ENCODE results near the gene PTPN6.
A peak's percentile ranks its signal among the peaks of the same experiment; 100 is the strongest.

The PTPN6 gene

DNA sequence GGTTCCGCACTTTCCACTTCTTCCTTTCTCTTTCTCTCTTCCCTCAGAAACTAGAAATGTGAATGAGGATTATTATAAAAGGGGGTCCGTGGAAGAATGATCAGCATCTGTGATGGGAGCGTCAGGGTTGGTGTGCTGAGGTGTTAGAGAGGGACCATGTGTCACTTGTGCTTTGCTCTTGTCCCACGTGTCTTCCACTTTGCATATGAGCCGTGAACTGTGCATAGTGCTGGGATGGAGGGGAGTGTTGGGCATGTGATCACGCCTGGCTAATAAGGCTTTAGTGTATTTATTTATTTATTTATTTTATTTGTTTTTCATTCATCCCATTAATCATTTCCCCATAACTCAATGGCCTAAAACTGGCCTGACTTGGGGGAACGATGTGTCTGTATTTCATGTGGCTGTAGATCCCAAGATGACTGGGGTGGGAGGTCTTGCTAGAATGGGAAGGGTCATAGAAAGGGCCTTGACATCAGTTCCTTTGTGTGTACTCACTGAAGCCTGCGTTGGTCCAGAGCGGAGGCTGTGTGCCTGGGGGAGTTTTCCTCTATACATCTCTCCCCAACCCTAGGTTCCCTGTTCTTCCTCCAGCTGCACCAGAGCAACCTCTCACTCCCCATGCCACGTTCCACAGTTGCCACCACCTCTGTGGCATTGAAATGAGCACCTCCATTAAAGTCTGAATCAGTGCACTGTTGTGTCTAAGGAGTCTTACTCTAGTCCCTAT is 28.0 kb upstream of the PTPN6 start:
- DNase-seq (ENCODE audit: low spot score) = no peak

DNA sequence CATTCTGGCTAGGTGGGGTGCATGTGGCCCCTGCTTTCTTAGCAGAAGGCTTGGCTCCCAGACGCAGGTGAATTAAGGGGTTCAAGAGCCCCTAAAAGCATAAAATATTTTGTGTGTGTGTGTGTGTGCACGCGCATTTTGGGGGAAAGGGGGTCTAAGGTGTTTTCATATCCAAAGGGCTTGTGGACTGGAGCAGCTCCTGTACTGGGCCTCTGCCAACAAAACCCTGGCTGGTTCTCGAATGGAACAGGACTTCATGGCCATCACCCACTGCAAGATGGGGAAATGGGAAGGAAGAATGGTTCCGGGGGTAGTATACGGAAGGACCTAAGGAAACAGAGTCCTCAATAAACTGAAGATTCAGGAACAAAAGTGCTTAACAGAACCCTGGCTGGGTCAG is 27.3 kb upstream of the PTPN6 start:
- no peak for DNase-seq (ENCODE audit: low spot score)

- no peak for DNase-seq (ENCODE audit: low spot score)
Observed at GRCh38 chr12:6925239-6925539, 26.0 kb upstream of the PTPN6 start.

DNA sequence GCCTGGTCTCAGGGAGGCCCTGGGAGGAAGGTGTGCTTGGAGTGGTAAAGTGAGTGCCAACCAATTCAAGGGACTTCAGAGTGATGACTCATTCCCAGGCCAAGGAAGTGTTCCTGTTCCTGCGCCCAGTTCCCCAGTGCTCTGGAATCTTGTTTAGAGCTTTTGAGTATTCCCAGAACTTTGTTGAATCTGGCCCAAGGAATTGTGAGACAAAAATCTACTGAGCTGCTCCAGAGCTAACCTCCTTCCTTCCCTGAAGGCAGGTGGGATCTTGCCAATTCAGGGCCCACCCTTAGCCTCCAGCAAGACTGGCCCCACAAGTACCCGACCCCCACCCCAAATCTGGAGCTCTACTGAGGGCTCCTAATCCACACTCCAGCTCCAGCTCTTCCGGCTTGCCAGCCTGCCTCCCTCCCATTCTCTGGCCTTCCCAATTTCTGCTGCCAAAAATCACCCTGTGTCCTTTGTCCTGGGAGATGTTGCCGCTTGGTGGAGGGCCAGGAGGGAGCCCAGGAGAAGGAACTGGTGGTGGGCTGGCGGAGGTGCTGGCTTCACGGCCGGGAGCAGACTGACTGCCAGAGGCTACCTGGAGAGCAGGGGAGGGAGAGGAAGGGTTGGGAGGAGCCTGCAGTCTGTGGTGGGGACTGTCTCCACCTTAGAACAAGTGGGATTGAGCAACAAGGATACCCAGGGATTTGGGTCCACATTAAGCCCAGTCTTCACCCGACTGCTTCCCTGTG is 25.4 kb upstream of the PTPN6 start:
- peak; percentile 71 for DNase-seq (ENCODE audit: low spot score)

- DNase-seq (ENCODE audit: low spot score) = peak; percentile 84
Observed at GRCh38 chr12:6927379-6928021, 23.7 kb upstream of the PTPN6 start, which contains the start of gene ATN1. ATN1 (plus strand) TSS chr12:6927959; CDS start chr12:6934002, 6,043 bp downstream.

GRCh38 chr12:6928022-6928702 is 23.0 kb upstream of the PTPN6 start:
- peak; percentile 47 for DNase-seq (ENCODE audit: low spot score)

DNA sequence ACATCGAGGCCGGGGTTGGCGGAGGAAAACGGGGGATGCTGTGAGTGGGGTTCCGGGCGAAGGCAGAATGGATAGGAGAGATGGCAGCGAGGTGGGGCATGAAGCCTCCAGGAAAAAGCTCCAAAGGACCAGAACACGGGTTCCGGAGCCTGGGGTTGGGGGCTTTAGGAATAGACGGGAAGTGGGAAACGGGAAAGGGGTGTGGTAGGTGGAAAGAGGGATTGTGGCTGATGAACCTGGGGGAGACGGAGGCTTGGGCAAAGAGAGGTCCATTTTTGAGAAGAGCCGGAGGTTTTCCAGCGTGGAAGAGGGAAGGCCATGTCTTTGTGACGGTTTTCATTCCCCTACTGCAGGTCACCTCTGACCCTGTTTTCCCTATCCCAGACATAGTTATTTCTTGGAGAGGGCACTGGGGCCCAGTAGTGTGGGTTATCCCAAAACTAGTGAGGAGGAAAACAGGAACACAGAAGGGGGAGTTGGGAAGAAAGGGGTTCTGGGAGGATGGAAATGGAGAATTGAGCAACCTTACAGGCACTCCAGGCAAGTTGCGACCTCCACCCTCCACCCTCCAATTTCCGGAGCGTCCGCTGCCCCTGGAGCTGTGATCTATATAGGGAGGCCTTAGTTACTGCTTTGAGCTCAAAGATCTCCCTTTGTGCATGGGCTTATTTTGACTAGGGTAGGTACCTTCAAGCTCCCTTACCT is 22.3 kb upstream of the PTPN6 start:
- DNase-seq (ENCODE audit: low spot score) = no peak

- DNase-seq (ENCODE audit: low spot score) = no peak
Observed at GRCh38 chr12:6929466-6930452, 21.4 kb upstream of the PTPN6 start.

DNA sequence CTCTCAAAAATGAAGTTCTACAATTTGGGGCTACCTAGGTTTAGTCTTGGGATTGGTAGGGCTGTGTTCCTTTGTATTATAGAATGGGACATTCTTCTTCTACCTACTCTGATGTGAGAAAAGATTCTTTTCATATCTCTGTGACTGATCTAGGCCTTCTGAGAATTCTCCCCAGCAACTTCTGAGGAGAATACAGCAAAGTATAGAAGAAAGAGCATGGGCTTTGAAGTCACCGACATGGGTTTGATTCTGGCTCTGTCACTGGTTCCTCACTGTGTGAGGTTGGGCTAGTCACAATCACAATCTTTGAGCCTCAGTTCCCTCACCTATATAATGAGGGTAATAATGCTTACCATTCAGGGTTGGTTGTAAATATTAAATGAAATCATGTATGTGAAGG is 18.4 kb upstream of the PTPN6 start:
- no peak for DNase-seq (ENCODE audit: low spot score)

DNA sequence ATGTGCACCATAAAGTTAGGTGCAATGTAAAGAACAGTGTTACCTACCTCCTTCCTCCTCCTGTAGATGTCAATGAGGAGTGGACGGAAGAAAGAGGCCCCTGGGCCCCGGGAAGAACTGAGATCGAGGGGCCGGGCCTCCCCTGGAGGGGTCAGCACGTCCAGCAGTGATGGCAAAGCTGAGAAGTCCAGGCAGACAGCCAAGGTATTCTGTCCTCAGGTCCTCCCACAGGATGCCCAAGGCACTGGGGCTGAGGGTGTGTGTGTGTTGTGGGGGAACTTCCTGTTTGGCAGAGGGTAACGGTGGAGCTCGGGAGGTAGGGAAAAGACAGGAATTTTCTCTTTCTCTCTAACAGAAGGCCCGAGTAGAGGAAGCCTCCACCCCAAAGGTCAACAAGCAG is 17.0 kb upstream of the PTPN6 start:
- no peak for DNase-seq (ENCODE audit: low spot score)

- DNase-seq (ENCODE audit: low spot score) = no peak
Observed at GRCh38 chr12:6935371-6936193, 15.6 kb upstream of the PTPN6 start.

DNA sequence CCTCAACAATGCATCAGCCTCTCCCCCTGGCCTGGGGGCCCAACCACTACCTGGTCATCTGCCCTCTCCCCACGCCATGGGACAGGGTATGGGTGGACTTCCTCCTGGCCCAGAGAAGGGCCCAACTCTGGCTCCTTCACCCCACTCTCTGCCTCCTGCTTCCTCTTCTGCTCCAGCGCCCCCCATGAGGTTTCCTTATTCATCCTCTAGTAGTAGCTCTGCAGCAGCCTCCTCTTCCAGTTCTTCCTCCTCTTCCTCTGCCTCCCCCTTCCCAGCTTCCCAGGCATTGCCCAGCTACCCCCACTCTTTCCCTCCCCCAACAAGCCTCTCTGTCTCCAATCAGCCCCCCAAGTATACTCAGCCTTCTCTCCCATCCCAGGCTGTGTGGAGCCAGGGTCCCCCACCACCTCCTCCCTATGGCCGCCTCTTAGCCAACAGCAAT is 14.9 kb upstream of the PTPN6 start:
- no peak for DNase-seq (ENCODE audit: low spot score)

DNA sequence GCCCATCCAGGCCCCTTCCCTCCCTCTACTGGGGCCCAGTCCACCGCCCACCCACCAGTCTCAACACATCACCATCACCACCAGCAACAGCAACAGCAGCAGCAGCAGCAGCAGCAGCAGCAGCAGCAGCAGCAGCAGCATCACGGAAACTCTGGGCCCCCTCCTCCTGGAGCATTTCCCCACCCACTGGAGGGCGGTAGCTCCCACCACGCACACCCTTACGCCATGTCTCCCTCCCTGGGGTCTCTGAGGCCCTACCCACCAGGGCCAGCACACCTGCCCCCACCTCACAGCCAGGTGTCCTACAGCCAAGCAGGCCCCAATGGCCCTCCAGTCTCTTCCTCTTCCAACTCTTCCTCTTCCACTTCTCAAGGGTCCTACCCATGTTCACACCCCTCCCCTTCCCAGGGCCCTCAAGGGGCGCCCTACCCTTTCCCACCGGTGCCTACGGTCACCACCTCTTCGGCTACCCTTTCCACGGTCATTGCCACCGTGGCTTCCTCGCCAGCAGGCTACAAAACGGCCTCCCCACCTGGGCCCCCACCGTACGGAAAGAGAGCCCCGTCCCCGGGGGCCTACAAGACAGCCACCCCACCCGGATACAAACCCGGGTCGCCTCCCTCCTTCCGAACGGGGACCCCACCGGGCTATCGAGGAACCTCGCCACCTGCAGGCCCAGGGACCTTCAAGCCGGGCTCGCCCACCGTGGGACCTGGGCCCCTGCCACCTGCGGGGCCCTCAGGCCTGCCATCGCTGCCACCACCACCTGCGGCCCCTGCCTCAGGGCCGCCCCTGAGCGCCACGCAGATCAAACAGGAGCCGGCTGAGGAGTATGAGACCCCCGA is 14.3 kb upstream of the PTPN6 start:
- DNase-seq (ENCODE audit: low spot score) = peak; percentile 48

GRCh38 chr12:6937481-6938352 is 13.4 kb upstream of the PTPN6 start:
- peak; percentile 87 for DNase-seq (ENCODE audit: low spot score)

DNA sequence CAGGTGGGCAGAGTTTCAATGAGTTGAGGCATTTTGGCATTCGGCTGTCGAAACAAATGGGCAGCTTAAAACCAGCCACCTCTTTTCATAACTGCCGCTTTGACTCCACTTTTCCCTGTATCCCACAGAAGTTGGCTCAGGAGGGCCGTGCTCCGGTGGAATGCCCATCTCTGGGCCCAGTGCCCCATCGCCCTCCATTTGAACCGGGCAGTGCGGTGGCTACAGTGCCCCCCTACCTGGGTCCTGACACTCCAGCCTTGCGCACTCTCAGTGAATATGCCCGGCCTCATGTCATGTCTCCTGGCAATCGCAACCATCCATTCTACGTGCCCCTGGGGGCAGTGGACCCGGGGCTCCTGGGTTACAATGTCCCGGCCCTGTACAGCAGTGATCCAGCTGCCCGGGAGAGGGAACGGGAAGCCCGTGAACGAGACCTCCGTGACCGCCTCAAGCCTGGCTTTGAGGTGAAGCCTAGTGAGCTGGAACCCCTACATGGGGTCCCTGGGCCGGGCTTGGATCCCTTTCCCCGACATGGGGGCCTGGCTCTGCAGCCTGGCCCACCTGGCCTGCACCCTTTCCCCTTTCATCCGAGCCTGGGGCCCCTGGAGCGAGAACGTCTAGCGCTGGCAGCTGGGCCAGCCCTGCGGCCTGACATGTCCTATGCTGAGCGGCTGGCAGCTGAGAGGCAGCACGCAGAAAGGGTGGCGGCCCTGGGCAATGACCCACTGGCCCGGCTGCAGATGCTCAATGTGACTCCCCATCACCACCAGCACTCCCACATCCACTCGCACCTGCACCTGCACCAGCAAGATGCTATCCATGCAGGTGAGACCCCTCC is 12.6 kb upstream of the PTPN6 start:
- DNase-seq (ENCODE audit: low spot score) = no peak

GRCh38 chr12:6939191-6939540 is 12.0 kb upstream of the PTPN6 start:
- no peak for DNase-seq (ENCODE audit: low spot score)

GRCh38 chr12:6941267-6941666 is 9.9 kb upstream of the PTPN6 start:
- no peak for DNase-seq (ENCODE audit: low spot score)
